Fibroblast of skin of right biceps (primary cell): ENCODE data around the gene RBM20.

Experiments used
- DNase-seq: peaks from one replicate; pipeline ENCODE4 v3.0.0-alpha.2; 2013

RBM20 gene

DNA sequence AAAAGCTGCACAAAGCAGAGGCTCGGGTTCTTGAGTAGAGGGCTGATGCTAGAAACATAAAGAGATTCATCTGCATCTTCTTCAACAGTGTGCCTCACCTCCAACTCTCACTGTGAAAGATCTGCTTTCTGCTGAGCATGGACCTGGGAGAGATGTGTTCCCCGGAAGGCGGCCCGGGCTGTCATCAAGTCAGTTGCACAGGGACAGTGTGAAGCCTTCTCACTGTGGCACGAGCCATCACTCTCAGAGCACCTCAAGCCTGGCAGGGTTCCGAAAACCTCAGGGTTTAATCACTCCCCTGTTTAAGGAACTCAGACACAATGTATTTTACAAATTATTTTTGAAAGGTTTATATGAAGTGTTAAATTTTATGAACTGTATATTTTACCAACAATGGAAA is 98.7 kb downstream of the RBM20 start:
- DNase-seq, result no peak

DNA sequence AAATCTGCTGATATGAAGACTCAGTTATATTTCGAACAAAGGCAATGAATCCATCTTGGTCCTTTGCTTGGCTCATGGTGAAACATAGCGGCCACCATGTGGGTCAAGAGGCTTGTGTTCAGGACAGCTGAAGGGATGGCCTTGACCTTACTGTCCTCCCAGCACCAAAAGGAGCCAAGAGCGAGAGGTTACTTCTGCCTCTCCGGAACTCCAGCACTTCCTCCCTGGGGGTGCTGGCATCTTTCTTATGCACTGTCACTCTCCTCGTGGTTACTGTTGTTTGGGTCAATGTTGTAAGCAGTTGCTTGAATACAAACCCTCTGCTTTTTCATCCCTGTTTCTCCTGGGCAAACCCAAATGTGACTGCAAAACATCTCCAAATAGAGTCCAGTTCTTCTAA is 100.6 kb downstream of the RBM20 start:
- no peak for DNase-seq

DNA sequence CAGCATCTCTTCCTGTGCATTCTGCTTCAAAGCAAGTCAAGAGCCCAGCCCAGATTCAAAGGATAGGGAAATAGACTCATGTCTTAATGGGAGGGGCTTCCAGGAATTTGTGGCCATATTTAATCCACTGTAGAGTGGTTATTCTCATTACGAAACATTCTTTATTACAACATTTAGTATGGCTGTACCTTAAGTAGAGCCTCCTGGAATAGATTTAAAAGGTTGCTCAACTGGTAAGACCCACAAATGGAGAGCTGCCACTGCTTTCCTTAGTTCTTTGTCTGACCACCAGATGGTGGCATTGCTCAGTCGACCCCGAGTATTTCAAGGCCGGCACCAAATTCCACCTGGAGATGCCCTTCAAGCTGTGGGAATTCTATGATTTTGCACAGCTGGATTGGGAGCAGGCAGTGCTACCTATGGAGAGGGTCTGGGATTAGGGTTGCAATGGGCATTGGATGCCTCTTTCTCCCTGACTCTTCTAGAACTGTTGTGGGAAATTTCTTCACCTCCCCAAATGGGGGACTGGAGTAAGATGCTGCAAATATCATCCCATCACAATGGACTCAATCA is 102.2 kb downstream of the RBM20 start:
- DNase-seq, result peak; percentile 58

DNA sequence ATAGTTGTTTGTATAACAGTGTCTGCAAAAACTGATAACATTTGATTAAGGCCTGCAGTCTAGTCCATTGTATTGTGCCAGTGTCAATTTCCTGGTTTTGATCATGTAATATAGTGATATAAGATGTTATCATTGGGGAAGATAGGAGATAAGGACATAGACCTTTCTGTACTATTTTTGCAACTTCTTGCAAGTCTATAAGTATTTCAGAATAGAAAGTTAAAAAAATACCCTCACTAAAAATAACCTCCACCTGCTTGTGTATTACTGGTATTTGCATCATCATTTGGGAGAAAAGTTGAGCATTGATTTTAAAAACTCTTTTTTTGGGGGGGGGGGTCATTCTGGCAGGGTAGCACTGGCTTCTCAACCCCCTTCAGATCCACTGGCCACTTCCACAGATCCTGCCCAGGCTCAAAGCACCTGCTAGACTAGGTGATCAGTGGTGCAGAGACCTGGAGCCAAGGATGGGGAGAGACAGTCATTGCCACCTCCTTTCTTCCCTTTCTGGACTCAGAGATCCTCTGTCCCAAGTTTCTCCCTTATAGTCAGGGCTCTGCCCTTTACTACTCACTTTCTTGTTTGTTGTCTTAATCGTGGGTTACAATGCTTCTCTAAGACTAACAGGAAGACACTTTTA is 103.0 kb downstream of the RBM20 start:
- DNase-seq, result no peak

DNA sequence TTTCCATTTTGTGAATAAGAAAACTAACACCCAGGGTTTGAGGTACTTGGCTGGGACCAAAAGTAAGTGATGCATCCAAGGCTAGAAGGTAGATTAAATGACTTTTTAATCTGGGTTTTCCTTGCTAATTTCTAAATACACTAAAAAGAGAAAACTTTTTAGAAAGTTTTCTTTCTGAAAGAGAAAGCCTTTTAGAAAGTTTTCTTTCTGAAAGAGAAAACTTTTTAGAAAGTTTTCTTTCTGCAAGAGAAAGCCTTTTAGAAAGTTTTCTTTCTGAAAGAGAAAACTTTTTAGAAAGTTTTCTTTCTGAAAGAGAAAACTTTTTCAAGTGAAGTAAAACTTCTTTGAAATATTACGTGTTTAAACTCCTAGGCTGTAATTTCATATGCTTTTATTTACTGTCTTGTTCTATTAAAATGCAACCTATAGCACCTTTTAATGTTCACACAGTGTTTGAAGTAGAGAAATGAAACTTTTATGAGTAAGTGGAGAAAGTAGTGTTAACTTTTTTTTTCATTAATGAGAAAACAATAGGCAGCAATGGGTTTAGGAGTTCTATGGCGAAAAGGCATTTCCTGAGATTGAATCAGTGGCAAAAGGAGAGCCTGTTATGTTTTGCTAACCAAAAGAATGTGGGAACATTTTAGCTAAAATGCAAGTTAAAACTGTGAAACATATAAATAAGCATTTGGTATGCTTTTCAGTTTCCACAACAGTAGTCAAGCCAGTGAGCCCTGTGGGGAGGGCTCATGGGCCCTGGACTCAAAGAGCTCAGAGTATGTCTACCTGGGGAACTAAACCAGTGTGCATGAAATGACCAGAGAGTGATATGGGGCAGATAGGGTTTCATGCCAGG is 103.7 kb downstream of the RBM20 start:
- peak; percentile 44 for DNase-seq

DNA sequence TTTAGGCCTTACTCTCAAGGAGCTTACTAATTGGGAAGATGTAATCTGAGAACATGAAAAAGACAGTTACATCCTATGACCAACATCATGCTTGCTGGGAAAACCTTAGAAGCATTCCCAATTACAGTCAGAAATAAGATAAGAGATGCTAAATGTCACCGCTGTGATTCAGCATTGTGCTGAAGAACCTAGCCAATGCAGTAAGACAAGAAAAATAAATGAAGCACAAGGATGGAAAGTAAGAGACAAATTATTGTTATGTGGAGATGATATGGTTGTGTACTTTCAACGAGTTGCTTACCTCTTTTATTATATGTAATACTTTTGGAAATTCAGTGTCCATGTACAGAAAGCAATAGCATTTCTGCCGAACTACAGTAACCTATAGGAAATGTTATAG is 104.8 kb downstream of the RBM20 start:
- no peak for DNase-seq

DNA sequence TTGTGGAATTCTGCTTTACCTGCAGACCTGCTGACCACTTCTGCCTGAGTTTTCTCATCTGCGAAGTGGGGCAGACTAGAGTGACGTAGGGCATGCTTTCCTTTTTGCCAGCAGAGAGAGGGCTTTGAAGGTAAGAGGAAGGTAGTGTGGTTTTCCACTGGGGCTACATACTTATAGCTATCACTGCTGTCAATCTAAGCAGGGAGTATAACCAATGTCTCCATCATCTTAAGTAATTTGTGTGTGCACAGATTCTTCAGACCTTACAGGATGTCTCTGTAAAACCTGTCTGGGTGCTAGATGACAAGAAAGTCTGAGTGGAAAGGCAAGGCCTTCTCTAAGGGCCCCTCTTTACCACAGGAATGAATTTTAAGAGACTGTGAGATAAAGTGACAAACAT is 106.8 kb downstream of the RBM20 start:
- no peak for DNase-seq

DNA sequence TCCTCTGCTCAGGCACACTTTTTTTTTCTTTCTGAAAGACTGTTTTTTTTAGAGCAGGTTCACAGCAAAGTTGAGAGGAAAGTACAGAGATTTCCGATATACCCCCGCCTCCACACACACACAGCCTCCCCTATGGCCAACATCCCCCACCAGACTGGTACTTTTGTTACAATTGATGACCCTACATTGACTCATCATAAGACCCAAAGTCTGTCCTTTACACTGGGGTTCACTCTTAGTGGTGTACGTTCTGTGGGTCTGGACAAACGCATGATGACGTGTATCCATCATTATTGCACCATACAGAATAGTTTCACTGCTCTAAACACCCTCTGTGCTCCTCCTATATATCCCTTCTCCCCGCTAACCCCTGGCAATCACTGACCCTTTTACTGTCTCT is 107.7 kb downstream of the RBM20 start:
- no peak for DNase-seq

DNA sequence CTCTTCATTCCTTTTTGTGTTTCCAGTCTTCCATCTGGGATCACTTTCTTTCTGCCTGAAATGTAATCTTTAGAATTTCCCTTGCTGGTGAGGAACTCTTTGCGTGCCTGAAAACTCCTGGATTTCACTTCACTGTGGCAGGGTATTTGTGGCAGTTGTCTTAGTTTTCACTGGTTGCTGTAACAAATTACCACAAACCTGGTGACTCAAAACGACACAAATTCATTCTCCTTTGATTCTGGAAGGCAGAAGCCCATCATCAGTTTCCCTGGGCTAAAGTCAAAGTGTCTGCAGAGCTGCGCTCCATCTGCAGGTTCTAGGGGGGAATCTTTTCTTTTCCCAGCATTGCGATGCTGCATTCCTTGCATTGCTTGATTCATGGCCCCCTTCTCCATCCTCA is 109.3 kb downstream of the RBM20 start:
- DNase-seq, result no peak

DNA sequence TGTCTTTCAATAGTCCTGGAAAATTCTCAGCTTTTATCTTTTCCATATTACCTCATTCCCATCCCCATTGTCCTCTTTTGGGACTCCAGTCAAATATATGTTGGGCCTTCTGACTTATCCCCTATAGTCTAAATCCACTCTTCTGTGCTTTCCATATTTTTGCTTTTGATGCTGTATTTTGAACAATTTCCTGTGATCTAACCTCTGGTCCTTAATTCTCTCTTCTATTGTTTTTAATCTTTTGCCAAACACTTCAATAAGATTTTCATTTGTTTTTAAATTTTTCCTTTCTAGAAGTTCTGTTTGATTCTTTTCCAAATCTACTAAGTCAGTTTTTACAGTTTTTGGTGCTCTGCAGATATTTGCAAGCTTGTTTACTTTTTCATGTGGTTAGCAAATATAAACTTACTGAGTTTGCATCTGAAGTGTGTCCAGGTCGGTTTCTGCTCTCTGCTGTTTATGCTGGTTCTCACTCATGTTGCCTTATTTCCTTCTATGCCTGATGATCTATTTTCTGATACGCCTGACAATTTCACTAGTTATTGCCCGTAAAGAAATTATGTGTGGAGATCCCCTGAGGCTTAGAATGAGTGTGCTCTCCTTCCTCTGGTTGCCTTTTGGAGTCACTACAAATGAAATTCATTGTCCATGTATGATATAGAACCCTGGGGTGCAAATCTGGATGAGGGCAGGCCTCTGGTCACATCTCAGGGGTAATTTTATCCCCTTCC is 110.4 kb downstream of the RBM20 start:
- no peak for DNase-seq

DNA sequence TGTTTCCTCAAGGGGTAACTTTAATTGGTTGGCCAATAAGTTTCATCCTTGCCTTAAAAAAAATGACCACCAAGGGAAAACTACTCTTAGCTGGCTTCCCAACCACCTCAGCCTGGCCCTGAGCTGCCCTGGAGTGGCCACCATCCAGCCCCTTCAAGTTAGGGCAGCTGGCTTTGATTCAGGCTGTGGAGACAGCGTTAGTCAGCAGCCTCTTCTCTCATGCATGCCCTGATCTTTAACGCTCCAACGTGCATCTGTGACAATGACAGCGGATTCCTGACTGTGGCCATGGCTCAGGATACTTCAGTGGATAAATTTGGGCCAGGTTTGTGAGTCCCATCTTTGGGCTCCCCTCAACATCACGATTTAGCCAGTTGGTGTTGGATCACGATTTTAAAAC is 111.6 kb downstream of the RBM20 start:
- DNase-seq, result no peak

DNA sequence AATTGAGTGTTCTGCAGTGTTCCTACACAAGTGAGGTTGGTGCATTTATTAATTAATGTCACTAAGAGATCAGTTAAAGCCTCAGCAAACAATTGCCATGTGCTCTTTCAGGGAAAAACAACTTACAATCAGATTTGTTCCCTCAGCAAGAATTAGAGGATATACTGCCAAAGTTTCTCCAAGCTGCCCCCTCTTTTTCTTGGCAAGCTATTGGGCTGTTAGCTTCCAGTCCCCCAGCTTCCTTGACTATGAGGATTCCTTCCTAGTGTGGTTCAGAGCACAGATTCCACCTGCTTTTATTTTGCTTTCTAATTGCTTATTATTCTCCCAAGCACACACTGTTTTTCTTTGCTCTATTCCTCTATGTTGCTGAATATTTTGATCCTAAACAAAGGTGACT is 112.7 kb downstream of the RBM20 start:
- DNase-seq, result no peak

DNA sequence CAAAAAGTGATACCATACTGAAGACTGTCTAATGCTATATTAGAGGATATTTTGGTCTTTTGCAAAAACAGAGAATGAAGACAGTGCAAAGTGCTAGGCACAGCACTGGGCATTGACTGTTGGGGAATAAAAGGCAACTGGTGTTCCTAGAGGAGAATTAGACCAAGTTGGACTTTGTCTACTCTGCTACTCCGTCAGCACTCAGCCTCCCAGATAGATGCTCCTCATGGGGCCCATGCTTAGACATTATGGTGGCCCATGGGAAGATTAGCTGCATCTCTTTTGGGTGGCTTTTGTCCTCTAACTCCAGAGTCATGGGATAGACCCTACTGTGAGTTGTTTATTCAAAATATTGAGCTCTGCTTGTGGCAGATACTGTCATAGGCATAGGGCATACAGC is 113.5 kb downstream of the RBM20 start:
- no peak for DNase-seq

DNA sequence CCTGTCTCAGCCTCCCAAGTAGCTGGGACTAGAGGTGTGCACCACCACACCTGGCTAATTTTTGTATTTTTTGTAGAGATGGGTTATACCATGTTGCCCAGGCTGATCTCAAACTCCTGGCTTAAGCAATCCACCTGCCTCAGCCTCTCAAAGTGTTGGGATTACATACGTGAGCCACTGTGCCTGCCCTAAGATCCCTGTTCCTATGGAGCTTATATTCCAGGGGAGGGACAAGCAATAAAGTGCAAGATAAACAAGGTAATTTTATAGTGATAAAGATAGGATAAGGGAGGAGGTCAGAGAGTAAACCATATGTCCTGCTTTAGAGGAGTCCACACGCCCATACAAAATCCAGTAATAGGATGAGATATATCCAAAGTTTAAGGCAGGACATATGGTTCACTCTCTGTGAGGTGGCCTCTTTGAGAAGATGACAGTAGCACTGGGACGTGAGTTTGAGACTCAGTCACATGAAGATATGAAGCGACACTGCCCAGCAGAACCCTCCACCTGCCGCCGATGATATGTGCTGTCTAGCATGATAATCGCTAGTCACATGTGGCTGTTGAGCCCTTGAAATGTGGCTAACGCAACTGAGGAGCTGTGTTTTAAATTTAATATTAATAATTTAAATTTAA is 114.1 kb downstream of the RBM20 start:
- DNase-seq, result no peak

DNA sequence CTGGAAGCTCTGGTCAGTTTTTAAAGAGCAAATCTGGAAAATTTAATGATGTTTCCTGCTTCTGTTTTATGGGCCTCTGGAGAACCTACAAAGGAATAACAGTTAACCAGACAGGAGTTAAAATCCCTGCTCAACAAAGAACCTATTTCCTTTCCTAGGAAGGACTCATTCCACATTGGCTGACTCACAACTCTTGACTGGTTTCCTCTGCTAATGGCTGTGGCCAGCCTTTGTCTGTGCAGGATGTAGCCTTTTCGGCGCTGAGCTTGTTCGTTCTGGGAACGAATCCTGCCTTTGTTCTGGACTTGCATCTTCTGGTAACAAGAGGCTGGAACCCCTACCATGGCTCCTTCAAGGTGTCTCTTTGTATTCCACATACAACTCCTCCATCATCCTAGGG is 114.8 kb downstream of the RBM20 start:
- peak; percentile 71 for DNase-seq

DNA sequence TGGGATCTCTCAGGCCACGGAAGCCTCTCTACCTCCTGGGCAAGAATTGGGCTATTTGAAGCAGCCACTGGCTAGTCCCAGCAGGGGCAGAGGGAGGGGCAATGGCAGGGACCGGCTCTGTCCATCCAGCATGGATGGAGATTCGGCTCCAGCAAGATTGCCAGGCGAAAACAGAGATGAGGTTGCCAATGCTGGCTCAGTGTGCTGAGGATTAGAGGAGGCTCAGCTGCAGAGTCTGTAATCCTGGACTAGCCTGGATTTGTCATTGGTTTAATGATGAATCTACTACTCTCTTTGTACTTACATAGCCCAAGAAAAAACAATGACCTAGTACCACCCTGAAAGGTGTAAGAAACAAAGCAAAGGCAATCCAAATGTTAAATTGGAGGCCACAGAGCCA is 115.4 kb downstream of the RBM20 start:
- DNase-seq, result no peak

DNA sequence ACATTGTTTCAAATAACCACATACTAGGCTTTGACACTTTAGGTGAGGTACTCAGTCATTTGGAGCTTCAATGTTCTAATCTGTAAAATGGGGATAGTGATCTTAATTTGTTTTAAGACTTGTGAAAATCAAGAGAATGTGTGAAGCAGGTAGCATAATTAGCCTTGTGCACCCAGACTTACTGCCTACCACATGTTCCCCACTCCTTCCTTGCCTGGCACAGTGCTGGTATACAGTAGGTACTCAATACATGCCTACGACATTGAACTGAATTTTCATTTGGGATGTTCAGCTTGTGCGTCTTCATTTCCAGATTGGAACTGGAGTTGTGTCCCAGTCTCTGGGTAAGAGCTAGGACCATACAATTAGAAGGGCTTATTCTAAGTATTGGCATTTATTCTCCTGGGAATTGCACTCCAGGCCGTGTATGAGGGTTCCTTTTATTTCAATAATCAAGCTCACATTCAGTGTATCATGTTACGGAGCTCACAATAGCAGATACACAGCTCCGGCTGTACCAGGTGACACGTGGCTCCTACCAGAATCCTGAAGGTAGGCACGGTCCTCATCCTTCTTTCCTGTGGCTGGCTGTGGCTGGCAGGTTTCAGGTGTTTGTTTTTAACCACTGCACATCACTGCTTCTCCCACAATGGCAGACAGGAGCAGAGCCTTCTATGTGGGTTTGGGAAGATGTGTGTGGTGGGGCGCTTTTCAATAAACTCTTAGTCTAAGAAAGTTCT is 118.1 kb downstream of the RBM20 start:
- DNase-seq, result no peak

DNA sequence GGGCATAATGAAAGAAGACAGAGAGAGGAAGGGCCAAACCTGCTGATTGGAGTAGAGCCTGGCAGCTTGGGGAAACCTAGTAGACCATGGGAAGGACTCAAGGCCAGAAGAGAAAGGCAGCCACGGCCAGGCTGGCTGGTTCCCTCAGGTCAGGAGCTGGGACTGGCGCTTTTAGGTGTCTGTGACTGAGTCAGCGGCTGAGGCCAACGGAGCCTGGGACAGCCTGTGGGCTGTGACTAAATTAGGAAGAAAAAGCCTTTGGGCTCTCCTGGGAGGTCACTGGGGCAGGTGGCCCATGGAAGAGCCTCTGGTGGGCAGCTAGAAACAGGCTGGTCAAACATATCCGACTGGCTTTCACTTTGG is 118.7 kb downstream of the RBM20 start:
- DNase-seq, result no peak

DNA sequence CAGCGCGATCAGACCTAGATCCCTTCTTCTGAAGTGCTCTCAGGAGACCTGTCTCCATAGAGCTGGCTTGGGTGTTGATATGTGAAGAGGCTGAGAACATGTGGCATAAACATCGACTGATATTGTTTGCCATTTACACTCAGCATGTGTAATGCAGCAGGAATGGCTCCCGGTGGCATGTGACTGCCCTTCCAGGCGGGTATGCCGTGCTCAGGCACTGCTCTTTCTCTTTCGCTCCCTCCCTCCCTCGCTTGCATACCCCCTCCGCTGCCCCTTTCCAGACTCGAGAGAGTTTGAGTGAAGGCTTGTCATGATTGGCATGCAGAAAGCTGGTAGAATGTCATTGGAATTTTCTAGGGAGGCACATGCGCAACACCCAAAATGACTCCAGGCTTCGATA is 120.2 kb downstream of the RBM20 start:
- DNase-seq, result no peak

DNA sequence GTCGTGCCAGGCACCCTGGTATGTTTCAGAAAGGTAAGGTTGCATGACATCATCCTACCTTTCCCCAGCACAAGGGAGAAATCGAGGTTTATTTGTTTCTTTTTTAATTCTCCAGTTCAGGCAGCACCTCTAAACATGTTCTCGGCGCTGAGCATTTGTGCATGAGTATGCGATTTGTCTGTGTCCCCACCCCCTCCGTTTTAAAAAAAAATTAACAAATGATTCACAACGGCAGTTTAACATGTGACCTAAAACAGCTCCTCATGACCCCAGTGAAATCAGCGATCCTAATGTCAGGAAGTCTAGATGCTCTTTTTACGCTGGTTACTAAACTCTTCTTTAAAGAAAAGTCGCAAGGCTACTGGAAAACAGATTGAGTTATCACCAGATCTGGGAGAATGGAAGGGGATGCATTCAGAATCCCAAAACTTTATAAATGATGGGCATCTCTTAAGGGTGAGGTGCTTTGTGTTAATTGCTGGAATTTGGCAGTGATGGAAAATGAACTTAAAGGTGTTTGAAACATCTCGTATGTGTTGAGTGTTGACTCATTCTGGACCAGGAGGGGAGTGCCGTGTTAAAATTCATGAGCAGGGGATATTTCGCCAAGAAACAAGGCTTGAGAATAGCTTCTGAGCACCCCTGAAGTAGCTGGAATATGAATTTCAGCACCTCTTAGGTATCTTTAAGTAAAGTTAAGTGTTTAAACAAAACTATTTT is 120.8 kb downstream of the RBM20 start:
- no peak for DNase-seq

DNA sequence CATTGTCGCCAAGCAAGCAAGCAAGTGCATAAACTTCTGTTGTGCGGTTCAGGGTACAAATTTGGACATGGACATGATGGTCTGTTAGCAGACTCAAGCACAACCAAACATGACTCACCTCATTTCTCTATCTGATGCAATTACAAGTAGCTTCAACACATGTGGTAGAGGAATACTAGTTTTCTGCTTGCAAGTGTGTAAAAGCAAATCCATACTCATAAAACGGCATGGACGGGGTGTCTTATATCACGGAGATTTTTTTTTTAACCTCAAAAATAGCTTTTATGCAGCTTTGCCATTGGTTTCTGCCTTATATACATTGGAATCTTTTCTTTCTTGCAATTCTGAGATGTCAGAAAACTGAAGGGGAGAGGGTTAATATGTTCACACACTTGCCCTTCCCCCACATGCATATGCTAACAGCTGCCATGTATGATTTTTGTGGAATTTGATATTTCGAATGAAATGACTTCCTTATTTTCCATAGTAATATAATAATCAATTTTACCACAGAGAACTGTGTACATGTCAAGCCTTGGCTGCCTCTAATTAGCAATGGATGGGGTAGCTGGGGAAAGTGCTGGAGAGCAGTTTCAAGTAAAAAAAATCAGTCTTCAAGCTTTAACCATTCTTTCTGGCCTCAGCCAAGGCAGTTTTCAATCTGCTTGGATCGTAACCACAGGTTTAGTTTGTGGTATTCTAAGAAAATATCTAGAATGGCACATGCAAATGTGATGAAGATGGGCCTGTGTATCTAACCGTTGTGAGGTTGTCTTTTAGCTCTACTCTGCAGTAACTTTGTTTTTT is 121.6 kb downstream of the RBM20 start:
- peak; percentile 42 for DNase-seq
